ENCODE data around the gene WNT2B. TPM values are rescaled to one million over a fixed set of nuclear protein-coding genes. Genes with fewer than 3 reads are reported as not detected.

WNT2B gene
- total and polyA plus RNA-seq, 2 donors (not counting 3 experiments of a cell fraction or from before 2014, with no cell fraction given), result 1.5 to 3.6 TPM

DNA sequence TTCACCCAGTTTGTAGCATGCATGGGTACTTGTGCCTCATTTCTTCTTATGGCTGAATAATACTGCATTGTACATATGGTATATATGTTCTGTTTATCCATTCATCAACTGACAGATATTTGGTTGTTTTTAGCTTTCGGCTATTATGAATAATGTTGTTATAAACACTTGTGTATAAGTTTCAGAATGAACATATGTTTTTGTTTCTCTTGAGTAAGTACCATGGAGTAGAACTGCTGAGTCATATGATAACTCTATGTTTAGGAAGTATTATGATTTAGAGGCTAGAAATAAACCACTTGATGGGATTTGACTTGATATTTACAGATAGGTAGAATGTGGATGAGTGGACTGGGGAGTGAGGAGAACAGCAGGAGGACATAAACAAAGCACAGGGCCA is 48.6 kb downstream of the WNT2B start:
- no peaks in the 10 kb centered on the region for H4K20me1 ChIP-seq (replicated peaks; ENCODE audit: control insufficient read depth, extremely low read depth, insufficient read depth, low read length)
- no peaks in the 10 kb centered on the region for H3K4me1 ChIP-seq (ENCODE audit: control insufficient read depth, extremely low read depth, insufficient read depth, low read length)
- no peaks in the 10 kb centered on the region for H3K36me3 ChIP-seq (ENCODE audit: control insufficient read depth in 2 of 2, extremely low read depth in 1 of 2, insufficient read depth in 2 of 2, low read length in 2 of 2)
- no peak overlapping the region for H3K9ac ChIP-seq (replicated peaks; ENCODE audit: extremely low read depth, insufficient read depth, low read length)
- intact Hi-C loops (cut with micrococcal nuclease), result no loop called here
- no peak for FAIRE-seq
- H2AFZ ChIP-seq (ENCODE audit: low read depth, low read length), result no peak overlapping the region
- dilution Hi-C loops (cut with MboI; ENCODE audit: extremely low pct_ligation_motif_present, low sequenced_read_pairs), result no loop called here
- H3K27ac ChIP-seq (ENCODE audit: insufficient read depth, low read depth, low read length), result peak overlapping the region; percentile 29
- POLR2A ChIA-PET, result no interaction called here
- DNase-seq (ENCODE audit: low read depth, low spot score), result no peak
- H3K4me2 ChIP-seq (ENCODE audit: insufficient read depth, low read length), result peak overlapping the region; percentile 24
- H3K9me3 ChIP-seq (replicated peaks; ENCODE audit: control insufficient read depth, insufficient read depth, low read length), result no peaks in the 10 kb centered on the region
- H3K4me3 ChIP-seq (replicated peaks in 1 of 3; ENCODE audit: insufficient read depth in 1 of 3, low read depth in 1 of 3, low read length in 3 of 3), result no peak overlapping the region
- H3K27me3 ChIP-seq (ENCODE audit: control insufficient read depth in 2 of 2, insufficient read depth in 2 of 2, low read length in 2 of 2), result no peaks in the 10 kb centered on the region
- BruUV-seq (replicated peaks), result no TSS peak
- no peaks in the 10 kb centered on the region for H3K79me2 ChIP-seq (ENCODE audit: control insufficient read depth, insufficient read depth, low read length)
- no peak for TF ChIP-seq POLR2AphosphoS5 (IDR thresholded peaks at IDR 0.05; ENCODE audit: insufficient read depth, low read depth, low read length)
- no peak for TF ChIP-seq GATA2 (IDR thresholded peaks at IDR 0.05; ENCODE audit: insufficient read depth, insufficient read length, low read depth, low read length)
- TF ChIP-seq JUN (IDR thresholded peaks at IDR 0.05; ENCODE audit: borderline replicate concordance, insufficient read depth, insufficient read length, low read depth), result no peak
- no peak for TF ChIP-seq POLR2A (IDR thresholded peaks at IDR 0.05; ENCODE audit: low read depth, low read length)
- TF ChIP-seq EZH2 (IDR thresholded peaks at IDR 0.05; ENCODE audit: borderline replicate concordance, low read depth, low read length, severe bottlenecking), result no peak
- no peak for TF ChIP-seq MYC (IDR thresholded peaks at IDR 0.05; ENCODE audit: low read depth, low read length)
- TF ChIP-seq, protein P1, sequence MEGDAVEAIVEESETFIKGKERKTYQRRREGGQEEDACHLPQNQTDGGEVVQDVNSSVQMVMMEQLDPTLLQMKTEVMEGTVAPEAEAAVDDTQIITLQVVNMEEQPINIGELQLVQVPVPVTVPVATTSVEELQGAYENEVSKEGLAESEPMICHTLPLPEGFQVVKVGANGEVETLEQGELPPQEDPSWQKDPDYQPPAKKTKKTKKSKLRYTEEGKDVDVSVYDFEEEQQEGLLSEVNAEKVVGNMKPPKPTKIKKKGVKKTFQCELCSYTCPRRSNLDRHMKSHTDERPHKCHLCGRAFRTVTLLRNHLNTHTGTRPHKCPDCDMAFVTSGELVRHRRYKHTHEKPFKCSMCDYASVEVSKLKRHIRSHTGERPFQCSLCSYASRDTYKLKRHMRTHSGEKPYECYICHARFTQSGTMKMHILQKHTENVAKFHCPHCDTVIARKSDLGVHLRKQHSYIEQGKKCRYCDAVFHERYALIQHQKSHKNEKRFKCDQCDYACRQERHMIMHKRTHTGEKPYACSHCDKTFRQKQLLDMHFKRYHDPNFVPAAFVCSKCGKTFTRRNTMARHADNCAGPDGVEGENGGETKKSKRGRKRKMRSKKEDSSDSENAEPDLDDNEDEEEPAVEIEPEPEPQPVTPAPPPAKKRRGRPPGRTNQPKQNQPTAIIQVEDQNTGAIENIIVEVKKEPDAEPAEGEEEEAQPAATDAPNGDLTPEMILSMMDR (IDR thresholded peaks at IDR 0.05; ENCODE audit: extremely low read depth in 1 of 2, insufficient read depth in 1 of 2, low read depth in 1 of 2, low read length in 2 of 2), result no peak
- TF ChIP-seq, protein P2, sequence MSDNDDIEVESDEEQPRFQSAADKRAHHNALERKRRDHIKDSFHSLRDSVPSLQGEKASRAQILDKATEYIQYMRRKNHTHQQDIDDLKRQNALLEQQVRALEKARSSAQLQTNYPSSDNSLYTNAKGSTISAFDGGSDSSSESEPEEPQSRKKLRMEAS (IDR thresholded peaks at IDR 0.05; ENCODE audit: insufficient read depth, insufficient read length), result no peak
- TF ChIP-seq FOS (IDR thresholded peaks at IDR 0.05; ENCODE audit: borderline replicate concordance, insufficient read depth, low read length), result no peak
- H3K9me1 ChIP-seq (replicated peaks; ENCODE audit: control insufficient read depth, extremely low read depth, insufficient read depth, low read length), result no peaks in the 10 kb centered on the region
- CTCF ChIA-PET, result no interaction called here
